ENCODE data around the gene SCARB1.

SCARB1 gene

GRCh38 chr12:124861898-124862676, 1.6 kb downstream of the SCARB1 start:
- DNase-seq, result no peak

- no peak for DNase-seq
Observed at GRCh38 chr12:124861492-124861891, 2.2 kb downstream of the SCARB1 start.

GRCh38 chr12:124857921-124858461, 5.7 kb downstream of the SCARB1 start:
- no peak for DNase-seq

- DNase-seq, result no peak
Observed at GRCh38 chr12:124856842-124857178, 6.9 kb downstream of the SCARB1 start.

GRCh38 chr12:124856132-124856841, 7.4 kb downstream of the SCARB1 start:
- DNase-seq, result no peak

- no peak for DNase-seq
Observed at GRCh38 chr12:124855275-124855957, 8.2 kb downstream of the SCARB1 start.

- no peak for DNase-seq
Observed at GRCh38 chr12:124854637-124855184, 9.0 kb downstream of the SCARB1 start.

- DNase-seq, result no peak
Observed at GRCh38 chr12:124853781-124854636, 9.7 kb downstream of the SCARB1 start.

GRCh38 chr12:124852911-124853427, 10.7 kb downstream of the SCARB1 start:
- DNase-seq, result no peak

GRCh38 chr12:124852329-124852831, 11.3 kb downstream of the SCARB1 start:
- no peak for DNase-seq

GRCh38 chr12:124851342-124851741, 12.3 kb downstream of the SCARB1 start:
- DNase-seq, result no peak

GRCh38 chr12:124849382-124849781, 14.3 kb downstream of the SCARB1 start:
- DNase-seq, result no peak

GRCh38 chr12:124848621-124849380, 14.9 kb downstream of the SCARB1 start:
- no peak for DNase-seq

- DNase-seq, result no peak
Observed at GRCh38 chr12:124847113-124848074, 16.3 kb downstream of the SCARB1 start.

GRCh38 chr12:124844411-124845397, 19.0 kb downstream of the SCARB1 start:
- no peak for DNase-seq

GRCh38 chr12:124842800-124843510, 20.7 kb downstream of the SCARB1 start:
- no peak for DNase-seq

GRCh38 chr12:124842073-124842749, 21.5 kb downstream of the SCARB1 start:
- DNase-seq, result no peak
